DND-41 (cell line): ENCODE data around the gene ERICH2.

Source experiments
- ATAC-seq: fragments of 200-7000 bp; cut with Tn5 transposase; 3 replicates; pipeline ENCODE4 v1.9.1; 2021; ENCODE audit warnings: low read depth; ENCODE audit not compliant: insufficient read depth
- DNase-seq: peaks from one replicate; pipeline ENCODE4 v3.0.0-alpha.2; 2020
- H2AFZ ChIP-seq: 2 replicates; pipeline ENCODE4 v1.6.0; 2012; ENCODE audit warnings: low read depth, low read length
- H3K27ac ChIP-seq: 2 replicates; pipeline ENCODE4 v1.5.1; 2012; ENCODE audit warnings: low read length, inconsistent platforms
- H3K27me3 ChIP-seq: fragments of 200-600 bp; sonication (generic); 2 replicates; pipeline ENCODE4 v1.6.0; 2012; ENCODE audit warnings: low read length, mild to moderate bottlenecking, inconsistent platforms; ENCODE audit not compliant: insufficient read depth, poor library complexity
- H3K36me3 ChIP-seq: 2 replicates; pipeline ENCODE4 v1.5.1; 2012; ENCODE audit warnings: low read length, inconsistent platforms; ENCODE audit not compliant: insufficient read depth
- H3K4me1 ChIP-seq: 2 replicates; pipeline ENCODE4 v1.5.1; 2012; ENCODE audit warnings: mild to moderate bottlenecking, low read length; ENCODE audit not compliant: insufficient read depth
- H3K4me2 ChIP-seq: 2 replicates; pipeline ENCODE4 v1.6.0; 2012; ENCODE audit warnings: mild to moderate bottlenecking, moderate library complexity, low read length, inconsistent platforms; ENCODE audit not compliant: insufficient read depth
- H3K4me3 ChIP-seq, 2 experiments: fragments of 200-600 bp in 1 of 2; shearing (Covaris generic) in 1 of 2; 2 replicates each; pipeline ENCODE4 v1.5.1; 2012 to 2016; ENCODE audit warnings: inconsistent platforms in 2 of 2, low read length in 2 of 2, mild to moderate bottlenecking in 2 of 2, low read depth in 1 of 2, moderate library complexity in 1 of 2
- H3K79me2 ChIP-seq: 2 replicates; pipeline ENCODE4 v1.6.0; 2012; ENCODE audit warnings: low read length, inconsistent platforms; ENCODE audit not compliant: insufficient read depth
- H3K9ac ChIP-seq: 2 replicates; pipeline ENCODE4 v1.6.0; 2012; ENCODE audit warnings: low read depth, mild to moderate bottlenecking, inconsistent platforms, low read length, moderate library complexity
- H3K9me3 ChIP-seq: 2 replicates; pipeline ENCODE4 v1.5.1; 2012; ENCODE audit warnings: low read length, moderate library complexity, mild to moderate bottlenecking, inconsistent platforms; ENCODE audit not compliant: insufficient read depth, severe bottlenecking
- H4K20me1 ChIP-seq: 2 replicates; pipeline ENCODE4 v1.6.0; 2012; ENCODE audit warnings: low read length; ENCODE audit not compliant: insufficient read depth
- EZH2 ChIP-seq: IDR thresholded peaks from 3 replicates; pipeline ENCODE4 v1.6.1; 2012; ENCODE audit warnings: borderline replicate concordance, low read depth, mild to moderate bottlenecking, moderate library complexity, low read length, inconsistent platforms; ENCODE audit not compliant: severe bottlenecking
- TF ChIP-seq, protein P1 (sequence below): IDR thresholded peaks from 2 replicates; pipeline ENCODE4 v1.5.1; 2012; ENCODE audit warnings: borderline replicate concordance, low read length, moderate library complexity, mild to moderate bottlenecking; ENCODE audit not compliant: poor library complexity, severe bottlenecking; ENCODE audit errors: extremely low read depth

ERICH2 gene

DNA sequence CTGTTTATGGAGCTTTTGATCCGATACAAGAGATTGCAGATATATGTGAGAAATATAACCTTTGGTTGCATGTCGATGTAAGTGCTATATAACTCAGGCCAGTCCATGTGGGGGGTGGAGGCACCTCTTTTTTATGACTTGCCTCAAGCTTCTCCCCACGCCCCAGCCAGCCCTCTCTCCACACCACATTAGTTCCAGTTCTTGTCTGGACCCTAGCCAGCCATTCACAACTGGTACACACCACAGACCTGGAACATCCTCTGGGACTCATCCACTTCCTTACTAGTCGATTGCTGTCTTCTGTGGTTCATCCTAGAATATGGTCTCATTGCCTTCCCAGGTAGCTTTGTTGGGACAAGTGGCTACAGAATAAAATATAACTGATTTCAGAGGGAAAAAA is 77.5 kb downstream of the ERICH2 start:
- H3K27me3 ChIP-seq, result no peaks in the 10 kb centered on the region
- no peak for DNase-seq
- H3K36me3 ChIP-seq, result no peaks in the 10 kb centered on the region
- H2AFZ ChIP-seq, result no peak overlapping the region
- H3K9ac ChIP-seq, result no peak overlapping the region
- H3K4me1 ChIP-seq, result no peaks in the 10 kb centered on the region
- no peak for ATAC-seq
- no peaks in the 10 kb centered on the region for H3K79me2 ChIP-seq
- H3K4me3 ChIP-seq, result no peak overlapping the region
- H3K4me2 ChIP-seq, result no peak overlapping the region
- no peak overlapping the region for H3K27ac ChIP-seq
- H3K9me3 ChIP-seq, result no peaks in the 10 kb centered on the region
- no peaks in the 10 kb centered on the region for H4K20me1 ChIP-seq
- TF ChIP-seq, protein P1, sequence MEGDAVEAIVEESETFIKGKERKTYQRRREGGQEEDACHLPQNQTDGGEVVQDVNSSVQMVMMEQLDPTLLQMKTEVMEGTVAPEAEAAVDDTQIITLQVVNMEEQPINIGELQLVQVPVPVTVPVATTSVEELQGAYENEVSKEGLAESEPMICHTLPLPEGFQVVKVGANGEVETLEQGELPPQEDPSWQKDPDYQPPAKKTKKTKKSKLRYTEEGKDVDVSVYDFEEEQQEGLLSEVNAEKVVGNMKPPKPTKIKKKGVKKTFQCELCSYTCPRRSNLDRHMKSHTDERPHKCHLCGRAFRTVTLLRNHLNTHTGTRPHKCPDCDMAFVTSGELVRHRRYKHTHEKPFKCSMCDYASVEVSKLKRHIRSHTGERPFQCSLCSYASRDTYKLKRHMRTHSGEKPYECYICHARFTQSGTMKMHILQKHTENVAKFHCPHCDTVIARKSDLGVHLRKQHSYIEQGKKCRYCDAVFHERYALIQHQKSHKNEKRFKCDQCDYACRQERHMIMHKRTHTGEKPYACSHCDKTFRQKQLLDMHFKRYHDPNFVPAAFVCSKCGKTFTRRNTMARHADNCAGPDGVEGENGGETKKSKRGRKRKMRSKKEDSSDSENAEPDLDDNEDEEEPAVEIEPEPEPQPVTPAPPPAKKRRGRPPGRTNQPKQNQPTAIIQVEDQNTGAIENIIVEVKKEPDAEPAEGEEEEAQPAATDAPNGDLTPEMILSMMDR, result no peak
- no peak for TF ChIP-seq EZH2
